K562 (cell line): ENCODE measurements around the gene DTNA. TPM values are rescaled to one million over a fixed set of nuclear protein-coding genes. Genes with fewer than 3 reads are reported as not detected.

Experiments used
- ATAC-seq: fragments of 200-7000 bp; cut with Tn5 transposase; 3 replicates; pipeline ENCODE4 v1.9.1; 2020; ENCODE audit warnings: moderate library complexity
- BruUV-seq: library from RNA; stranded (reverse); fragments of 400-500 nt; replicated peaks from 2 replicates; lab custom pipeline; 2021; lab: Mats Ljungman, UMichigan
- CTCF ChIA-PET: fragments of 300-600 bp; formaldehyde crosslinking; extraction: SDS; loops from one replicate; lab custom pipeline; 2021; ENCODE audit warnings: low intra/inter-chr PET ratio; lab: Yijun Ruan, JAX
- POLR2A ChIA-PET: fragments of 300-600, 350-650 bp; sonication (Branson Sonifier 250); formaldehyde crosslinking; extraction: SDS; loops from one replicate; lab custom pipeline; 2021; ENCODE audit warnings: antibody characterized with exemption, inconsistent platforms; lab: Yijun Ruan, JAX
- DNase-seq, 4 experiments: peaks; one replicate each; pipeline versions ENCODE4 v3.0.0 to v3.0.0-alpha.2; 2011 to 2018; ENCODE audit warnings: low spot score in 3 of 4, mixed read lengths in 3 of 4; ENCODE audit errors: extremely low read depth in 1 of 4
- FAIRE-seq: peaks from 2 replicates; lab custom pipeline; 2011; peaks lifted over from hg19 to GRCh38; lab: Jason Lieb, UNC
- H2AFZ ChIP-seq: 2 replicates; pipeline ENCODE4 v1.6.0; 2011; ENCODE audit warnings: low read depth, low read length, control low read depth, inconsistent platforms
- H3K27ac ChIP-seq: fragments of 200-600 bp; 3 replicates; pipeline ENCODE4 v1.8.0; 2011; ENCODE audit warnings: low read depth, mild to moderate bottlenecking, control low read depth, inconsistent platforms, low read length, moderate library complexity, mixed read lengths; ENCODE audit errors: extremely low read depth
- H3K27me3 ChIP-seq, 2 experiments: fragments of 300-600 bp in 1 of 2; 2 replicates in 1 of 2; 3 replicates in 1 of 2; pipeline versions ENCODE4 v1.6.0 to v1.8.0; 2011; ENCODE audit warnings: inconsistent platforms in 2 of 2, low read length in 2 of 2, mild to moderate bottlenecking in 1 of 2, mixed read lengths in 1 of 2, moderate library complexity in 1 of 2; ENCODE audit not compliant: control insufficient read depth in 2 of 2, insufficient read depth in 2 of 2
- H3K36me3 ChIP-seq: fragments of 300-600 bp; 3 replicates; pipeline ENCODE4 v1.8.0; 2011; ENCODE audit warnings: mild to moderate bottlenecking, low read length, inconsistent platforms; ENCODE audit not compliant: control insufficient read depth, insufficient read depth
- H3K4me1 ChIP-seq, 2 experiments: fragments of 200-600 bp in 1 of 2; replicated peaks in 1 of 2; 2 replicates in 1 of 2; 3 replicates in 1 of 2; pipeline versions ENCODE4 v1.5.1 to v1.8.0; 2011; ENCODE audit warnings: inconsistent platforms in 2 of 2, low read length in 2 of 2, mild to moderate bottlenecking in 1 of 2, mixed read lengths in 1 of 2, moderate library complexity in 1 of 2; ENCODE audit not compliant: control insufficient read depth in 2 of 2, insufficient read depth in 2 of 2
- H3K4me2 ChIP-seq: 2 replicates; pipeline ENCODE4 v1.6.1; 2011; ENCODE audit warnings: low read length, control low read depth, inconsistent platforms, mixed read lengths; ENCODE audit not compliant: insufficient read depth
- H3K4me3 ChIP-seq: fragments of 200-600 bp; sonication (generic), shearing (Covaris generic); 2 replicates; pipeline ENCODE4 v1.5.1; 2016; ENCODE audit warnings: control low read depth, inconsistent platforms
- H3K79me2 ChIP-seq: fragments of 200-600 bp; 3 replicates; pipeline ENCODE4 v1.8.0; 2011; ENCODE audit warnings: low read length, inconsistent platforms; ENCODE audit not compliant: control insufficient read depth, insufficient read depth
- H3K9ac ChIP-seq, 2 experiments: 2 replicates each; pipeline versions ENCODE4 v1.6.0 to v1.6.1; 2011; ENCODE audit warnings: low read depth in 2 of 2, low read length in 2 of 2, control low read depth in 1 of 2, inconsistent platforms in 1 of 2, mild to moderate bottlenecking in 1 of 2, mixed read lengths in 1 of 2; ENCODE audit not compliant: insufficient read depth in 1 of 2
- H3K9me1 ChIP-seq: one replicate; pipeline ENCODE4 v1.6.0; 2011; ENCODE audit warnings: inconsistent platforms, mild to moderate bottlenecking, low read length, moderate library complexity; ENCODE audit not compliant: control insufficient read depth, insufficient read depth
- H3K9me3 ChIP-seq: replicated peaks from 2 replicates; pipeline ENCODE4 v1.5.1; 2011; ENCODE audit warnings: low read depth, low read length, inconsistent platforms; ENCODE audit not compliant: control insufficient read depth, insufficient read depth
- H4K20me1 ChIP-seq: replicated peaks from 2 replicates; pipeline ENCODE4 v1.6.1; 2011; ENCODE audit warnings: low read length, inconsistent platforms, mixed read lengths; ENCODE audit not compliant: control insufficient read depth, insufficient read depth
- ARNT ChIP-seq, 2 experiments: fragments of 450-650 bp; IDR thresholded peaks; 2 replicates each; pipeline ENCODE4 v1.6.1; 2016; ENCODE audit warnings: mild to moderate bottlenecking in 1 of 2
- CEBPG ChIP-seq, 3 experiments: fragments of 200-800 bp in 1 of 3; sonication (Bioruptor generic) in 1 of 3; sonication (generic) in 1 of 3; formaldehyde crosslinking in 1 of 3; IDR thresholded peaks in 2 of 3; conservative IDR thresholded peaks in 1 of 3; 2 replicates each; pipeline versions ENCODE4 v1.6.1 to v1.8.0; 2016 to 2022; ENCODE audit warnings: missing compliant biosample characterization in 2 of 3, missing genetic modification characterization in 2 of 3, mild to moderate bottlenecking in 1 of 3, missing genetic modification reagents in 1 of 3
- CXXC5 ChIP-seq: fragments of 250-450 bp; sonication (Bioruptor Pico); IDR thresholded peaks from 2 replicates; pipeline ENCODE4 v1.8.0; 2022; ENCODE audit warnings: inconsistent platforms, mild to moderate bottlenecking, moderate library complexity
- FUS ChIP-seq: fragments of 200-400 bp; formaldehyde crosslinking; optimal IDR thresholded peaks from 2 replicates; pipeline ENCODE3; 2017; ENCODE audit warnings: low read depth, low read length
- HOXB6 ChIP-seq: fragments of 250-450 bp; sonication (Bioruptor Pico); IDR thresholded peaks from 2 replicates; pipeline ENCODE4 v1.5.1; 2022; ENCODE audit warnings: mild to moderate bottlenecking, borderline replicate concordance
- JUN ChIP-seq, 2 experiments: sonication (generic) in 1 of 2; formaldehyde crosslinking in 1 of 2; IDR thresholded peaks; 2 replicates each; pipeline versions ENCODE4 v1.6.1 to v1.8.0; 2012 to 2022; ENCODE audit warnings: borderline replicate concordance in 2 of 2, mild to moderate bottlenecking in 2 of 2, improper control_type of control experiment in 1 of 2, low read depth in 1 of 2, low read length in 1 of 2, missing genetic modification reagents in 1 of 2
- KAT7 ChIP-seq: sonication (generic); formaldehyde crosslinking; IDR thresholded peaks from 2 replicates; pipeline ENCODE4 v1.8.0; 2022; ENCODE audit warnings: missing genetic modification reagents, mild to moderate bottlenecking, borderline replicate concordance
- MTA3 ChIP-seq: fragments of 450-650 bp; formaldehyde crosslinking; IDR thresholded peaks from 2 replicates; pipeline ENCODE4 v1.6.1; 2017; ENCODE audit warnings: mild to moderate bottlenecking, borderline replicate concordance
- PTRF ChIP-seq: fragments of 450-650 bp; IDR thresholded peaks from 2 replicates; pipeline ENCODE4 v1.6.1; 2016; ENCODE audit warnings: mild to moderate bottlenecking, missing genetic modification characterization, missing compliant biosample characterization
- ZFP36 ChIP-seq: fragments of 150-350 bp; IDR thresholded peaks from 2 replicates; pipeline ENCODE4 v1.6.1; 2018; ENCODE audit warnings: low read length, low read depth; ENCODE audit not compliant: partially characterized antibody
- ZFPM2 ChIP-seq: fragments of 250-450 bp; sonication (Bioruptor Pico); IDR thresholded peaks from 2 replicates; pipeline ENCODE4 v1.5.1; 2022; ENCODE audit warnings: mild to moderate bottlenecking
- ZNF224 ChIP-seq: sonication (generic); formaldehyde crosslinking; IDR thresholded peaks from 2 replicates; pipeline ENCODE4 v1.8.0; 2022; ENCODE audit warnings: mild to moderate bottlenecking, missing genetic modification reagents
- ZNF583 ChIP-seq: fragments of 250-450 bp; sonication (Bioruptor Pico); IDR thresholded peaks from 2 replicates; pipeline ENCODE4 v1.4.0; 2020
- ZNF766 ChIP-seq: fragments of 200-800 bp; sonication (Bioruptor generic); conservative IDR thresholded peaks from 2 replicates; pipeline ENCODE4 v1.6.1; 2016; ENCODE audit warnings: missing genetic modification characterization, missing compliant biosample characterization
- WGBS: fragments of 100-300 bp; shearing (Covaris generic); methylation state at CpG from one replicate; pipeline ENCODE4 v1.1.6; 2016; ENCODE audit warnings: low coverage, mixed read lengths; ENCODE audit not compliant: insufficient coverage; ENCODE audit errors: missing lambda C conversion rate; 5-methylcytosine and 5-hydroxymethylcytosine counted together
- in situ Hi-C: fragments of 300-500 bp; cut with MboI; formaldehyde crosslinking; loops from 4 replicates; pipeline ENCODE4 v1.15.0; 2018; ENCODE audit warnings: inconsistent platforms, mixed read lengths
- intact Hi-C: fragments of 100-400 bp; cut with micrococcal nuclease; formaldehyde crosslinking; loops from 2 replicates; pipeline ENCODE4 v1.14.2; 2022
- polyA plus RNA-seq, 8 experiments: library from polyadenylated mRNA; depleted of rRNA in 4 of 8; stranded (reverse) in 5 of 8; unstranded in 3 of 8; fragments of >200 nt; fragmentation: Nextera tagmentation in 2 of 8; fragmentation: Illumina TruSeq in 1 of 8; extraction: Ambion mirVana in 2 of 8; extraction: Trizol in 1 of 8; gene quantifications; 2 replicates each; pipeline versions ENCODE4 v1.2.1 to v1.2.3, GENCODE V29; 2011 to 2014; ENCODE audit warnings: inconsistent platforms in 1 of 8, missing spikeins in 1 of 8
- total RNA-seq, 7 experiments: library from RNA; depleted of rRNA in 6 of 7; stranded (reverse); fragments of >200 nt in 6 of 7; fragmentation: Illumina TruSeq in 2 of 7; extraction: Trizol in 2 of 7; gene quantifications; 2 replicates each; pipeline versions ENCODE4 v1.2.1 to v1.2.3, GENCODE V29; 2011 to 2021; ENCODE audit warnings: low replicate concordance in 1 of 7
- TF ChIP-seq, protein P1 (sequence below), 2 experiments: fragments of 150-350 bp in 1 of 2; IDR thresholded peaks; 2 replicates each; pipeline ENCODE4 v1.6.1; 2012 to 2016; ENCODE audit warnings: low read depth in 2 of 2, low read length in 2 of 2, mild to moderate bottlenecking in 1 of 2, moderate library complexity in 1 of 2
- TF ChIP-seq, protein P2 (sequence below): fragments of 250-450 bp; sonication (Bioruptor Pico); IDR thresholded peaks from 2 replicates; pipeline ENCODE4 v1.8.0; 2022; ENCODE audit warnings: inconsistent platforms, mild to moderate bottlenecking, moderate library complexity, borderline replicate concordance

The DTNA gene
- total and polyA plus RNA-seq, 9 of the 15 experiments (the other 6 are each of a cell fraction or from before 2014, with no cell fraction given) = 0.07 to 2.4 (median 0.22) TPM; not detected in 2

DNA sequence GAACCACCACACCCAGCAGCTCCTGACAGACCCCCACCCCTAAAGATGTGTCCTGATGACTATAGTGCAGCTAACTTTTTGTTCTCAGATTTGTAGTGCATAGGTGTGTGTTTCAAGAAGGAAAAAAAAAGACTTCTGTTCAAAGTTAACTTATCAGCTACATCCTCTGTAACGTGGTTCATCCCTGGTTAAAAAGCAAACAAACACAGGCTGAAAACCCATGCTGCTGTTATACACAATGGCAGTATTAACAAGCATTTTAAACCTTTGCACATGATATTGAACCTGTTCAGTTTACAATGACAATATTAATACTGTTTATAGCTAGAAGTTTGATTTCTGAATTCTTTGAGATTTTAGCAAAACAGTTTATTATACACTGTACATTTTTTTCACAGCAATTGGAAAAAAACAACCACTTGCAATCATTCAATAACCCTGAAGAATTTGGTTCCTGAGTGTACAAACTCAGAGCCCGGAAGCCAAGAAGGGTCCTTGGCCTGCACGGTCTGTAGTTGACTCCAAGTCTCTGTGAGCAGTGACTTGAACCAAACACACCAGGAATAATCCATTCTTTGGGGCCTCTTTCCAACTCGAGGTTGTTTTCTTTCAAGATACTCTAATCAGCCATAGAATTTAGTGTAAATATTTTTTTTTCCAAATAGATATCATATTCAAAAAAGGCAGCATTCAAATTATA is 177.9 kb downstream of the DTNA start:
- H3K27me3 ChIP-seq = no peaks in the 10 kb centered on the region
- H3K79me2 ChIP-seq = no peaks in the 10 kb centered on the region
- POLR2A ChIA-PET = no interaction called here
- H3K4me3 ChIP-seq = no peak overlapping the region
- ATAC-seq (no peak), FAIRE-seq (no peak), DNase-seq (no peak)
- no peaks in the 10 kb centered on the region for H4K20me1 ChIP-seq
- H3K27ac ChIP-seq = no peak overlapping the region
- H3K9me1 ChIP-seq = no peaks in the 10 kb centered on the region
- WGBS = 6% methylated on average over 4 of the region's 4 CpGs
- BruUV-seq = no TSS peak
- H3K9me3 ChIP-seq = no peaks in the 10 kb centered on the region
- H3K9ac ChIP-seq = no peak overlapping the region
- H3K4me2 ChIP-seq = no peak overlapping the region
- CTCF ChIA-PET = no interaction called here
- no peaks in the 10 kb centered on the region for H3K4me1 ChIP-seq
- intact Hi-C loops (no loop called here), in situ Hi-C loops (no loop called here)
- H3K36me3 ChIP-seq = no peaks in the 10 kb centered on the region
- no peak overlapping the region for H2AFZ ChIP-seq
- TF ChIP-seq FUS = no peak
- TF ChIP-seq, protein P1, sequence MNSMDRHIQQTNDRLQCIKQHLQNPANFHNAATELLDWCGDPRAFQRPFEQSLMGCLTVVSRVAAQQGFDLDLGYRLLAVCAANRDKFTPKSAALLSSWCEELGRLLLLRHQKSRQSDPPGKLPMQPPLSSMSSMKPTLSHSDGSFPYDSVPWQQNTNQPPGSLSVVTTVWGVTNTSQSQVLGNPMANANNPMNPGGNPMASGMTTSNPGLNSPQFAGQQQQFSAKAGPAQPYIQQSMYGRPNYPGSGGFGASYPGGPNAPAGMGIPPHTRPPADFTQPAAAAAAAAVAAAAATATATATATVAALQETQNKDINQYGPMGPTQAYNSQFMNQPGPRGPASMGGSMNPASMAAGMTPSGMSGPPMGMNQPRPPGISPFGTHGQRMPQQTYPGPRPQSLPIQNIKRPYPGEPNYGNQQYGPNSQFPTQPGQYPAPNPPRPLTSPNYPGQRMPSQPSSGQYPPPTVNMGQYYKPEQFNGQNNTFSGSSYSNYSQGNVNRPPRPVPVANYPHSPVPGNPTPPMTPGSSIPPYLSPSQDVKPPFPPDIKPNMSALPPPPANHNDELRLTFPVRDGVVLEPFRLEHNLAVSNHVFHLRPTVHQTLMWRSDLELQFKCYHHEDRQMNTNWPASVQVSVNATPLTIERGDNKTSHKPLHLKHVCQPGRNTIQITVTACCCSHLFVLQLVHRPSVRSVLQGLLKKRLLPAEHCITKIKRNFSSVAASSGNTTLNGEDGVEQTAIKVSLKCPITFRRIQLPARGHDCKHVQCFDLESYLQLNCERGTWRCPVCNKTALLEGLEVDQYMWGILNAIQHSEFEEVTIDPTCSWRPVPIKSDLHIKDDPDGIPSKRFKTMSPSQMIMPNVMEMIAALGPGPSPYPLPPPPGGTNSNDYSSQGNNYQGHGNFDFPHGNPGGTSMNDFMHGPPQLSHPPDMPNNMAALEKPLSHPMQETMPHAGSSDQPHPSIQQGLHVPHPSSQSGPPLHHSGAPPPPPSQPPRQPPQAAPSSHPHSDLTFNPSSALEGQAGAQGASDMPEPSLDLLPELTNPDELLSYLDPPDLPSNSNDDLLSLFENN (IDR thresholded peaks at IDR 0.05; ENCODE audit: low read depth in 2 of 2, low read length in 2 of 2) = no peak
- TF ChIP-seq MTA3 = no peak
- no peak for TF ChIP-seq ZNF766 (CRISPR knock-in tag)
- TF ChIP-seq ZFP36 = no peak
- TF ChIP-seq ZNF583 (CRISPR knock-in tag) = no peak
- no peak for TF ChIP-seq ARNT (IDR thresholded peaks at IDR 0.05)
- no peak for TF ChIP-seq CXXC5 (CRISPR knock-in tag)
- no peak for TF ChIP-seq CEBPG (CRISPR knock-in tag; IDR thresholded peaks at IDR 0.05)
- TF ChIP-seq CEBPG (tag; conservative IDR thresholded peaks at IDR 0.05 in 1 of 2, IDR thresholded peaks at IDR 0.05 in 1 of 2) = no peak
- TF ChIP-seq ZFPM2 (CRISPR knock-in tag) = no peak
- TF ChIP-seq PTRF (tag) = no peak
- TF ChIP-seq JUN (IDR thresholded peaks at IDR 0.05; ENCODE audit: borderline replicate concordance, low read depth, low read length) = no peak
- TF ChIP-seq JUN (CRISPR knock-in tag; IDR thresholded peaks at IDR 0.05; ENCODE audit: borderline replicate concordance) = no peak
- no peak for TF ChIP-seq HOXB6 (CRISPR knock-in tag)
- TF ChIP-seq KAT7 (CRISPR knock-in tag) = no peak
- TF ChIP-seq, protein P2, sequence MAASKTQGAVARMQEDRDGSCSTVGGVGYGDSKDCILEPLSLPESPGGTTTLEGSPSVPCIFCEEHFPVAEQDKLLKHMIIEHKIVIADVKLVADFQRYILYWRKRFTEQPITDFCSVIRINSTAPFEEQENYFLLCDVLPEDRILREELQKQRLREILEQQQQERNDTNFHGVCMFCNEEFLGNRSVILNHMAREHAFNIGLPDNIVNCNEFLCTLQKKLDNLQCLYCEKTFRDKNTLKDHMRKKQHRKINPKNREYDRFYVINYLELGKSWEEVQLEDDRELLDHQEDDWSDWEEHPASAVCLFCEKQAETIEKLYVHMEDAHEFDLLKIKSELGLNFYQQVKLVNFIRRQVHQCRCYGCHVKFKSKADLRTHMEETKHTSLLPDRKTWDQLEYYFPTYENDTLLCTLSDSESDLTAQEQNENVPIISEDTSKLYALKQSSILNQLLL = no peak
- no peak for TF ChIP-seq ZNF224 (CRISPR knock-in tag)
